Measurements from ENCODE around the gene PELI3.
A peak's percentile ranks its signal among the peaks of the same experiment; 100 is the strongest.
"Not testable (repeated sequence)": the region's sequence is repeated elsewhere in the genome, so short reads cannot be mapped to it uniquely, and the experiment has no call there.

Gene PELI3

GRCh38 chr11:66447012-66447411 lies 19.7 kb upstream of the PELI3 start:
- DNase-seq: no peak

GRCh38 chr11:66448523-66448922 lies 18.2 kb upstream of the PELI3 start:
- no peak for DNase-seq

- DNase-seq: no peak
Measured at GRCh38 chr11:66450560-66450959, 16.1 kb upstream of the PELI3 start.

GRCh38 chr11:66451663-66452062 lies 15.0 kb upstream of the PELI3 start:
- DNase-seq: no peak

- DNase-seq: no peak
Measured at GRCh38 chr11:66454247-66454646, 12.5 kb upstream of the PELI3 start.

GRCh38 chr11:66454828-66455227 lies 11.9 kb upstream of the PELI3 start:
- DNase-seq: no peak

GRCh38 chr11:66457826-66458225 lies 8.9 kb upstream of the PELI3 start:
- DNase-seq: no peak

GRCh38 chr11:66459138-66459778 lies 7.4 kb upstream of the PELI3 start:
- no peak for DNase-seq

- DNase-seq: no peak
Measured at GRCh38 chr11:66462010-66462409, 4.7 kb upstream of the PELI3 start.

- no peak for DNase-seq
Measured at GRCh38 chr11:66462911-66463310, 3.8 kb upstream of the PELI3 start.

- not testable (repeated sequence) for DNase-seq
Measured at GRCh38 chr11:66464116-66464515, 2.6 kb upstream of the PELI3 start.

GRCh38 chr11:66464916-66465315 lies 1.8 kb upstream of the PELI3 start:
- no peak for DNase-seq

GRCh38 chr11:66465373-66466224 lies 1.1 kb upstream of the PELI3 start:
- DNase-seq: no peak

- no peak for DNase-seq
Measured at GRCh38 chr11:66467034-66467659, 442 bp downstream of the PELI3 start.

- peak; percentile 8 to 28 for DNase-seq
Measured at GRCh38 chr11:66467756-66468155, 1.1 kb downstream of the PELI3 start.

GRCh38 chr11:66468691-66469090 lies 2.0 kb downstream of the PELI3 start:
- no peak for DNase-seq

- DNase-seq: no peak
Measured at GRCh38 chr11:66469441-66469840, 2.7 kb downstream of the PELI3 start.

GRCh38 chr11:66470015-66470414 lies 3.3 kb downstream of the PELI3 start:
- DNase-seq: no peak

- DNase-seq: no peak
Measured at GRCh38 chr11:66471142-66471541, 4.4 kb downstream of the PELI3 start.

GRCh38 chr11:66472054-66472453 lies 5.3 kb downstream of the PELI3 start:
- no peak for DNase-seq

GRCh38 chr11:66473167-66473566 lies 6.5 kb downstream of the PELI3 start:
- no peak for DNase-seq

- DNase-seq: no peak
Measured at GRCh38 chr11:66473608-66474515, 7.2 kb downstream of the PELI3 start.

All from bone marrow (tissue), 2 donors.